Measurements from ENCODE around the gene SLC24A3.

The SLC24A3 gene

DNA sequence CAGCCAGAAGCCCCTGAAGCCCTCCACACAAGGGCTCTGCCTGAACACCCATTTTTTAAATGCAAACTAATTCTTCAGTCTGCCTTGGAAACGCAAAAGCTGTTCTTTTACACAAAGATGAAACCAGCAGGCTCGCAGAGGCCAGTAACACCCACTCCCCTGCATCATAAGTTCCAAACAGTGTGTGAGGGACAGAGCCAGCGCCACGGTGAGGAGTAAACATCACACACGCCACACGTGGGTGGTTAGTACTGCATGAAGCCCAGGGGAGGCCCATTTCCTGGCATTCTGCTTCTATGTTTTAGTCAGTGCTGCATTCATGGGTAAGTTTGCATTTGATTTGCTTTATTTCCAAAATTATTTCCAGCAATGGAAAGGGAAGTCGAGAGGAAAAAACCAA lies 327.9 kb downstream of the SLC24A3 start:
- Histone ChIP-seq H3K36me3 (ENCODE audit: insufficient read depth, low read length) (no peaks in the 10 kb centered on the region), H3K9me3 (ENCODE audit: low read depth, low read length) (peaks cover 2% of the 10 kb centered on the region; the same call in 1 of the 2 replicates), H3K4me3 (no peak overlapping the region), H3K27ac (no peak overlapping the region), H3K9ac (ENCODE audit: insufficient read length) (no peak overlapping the region)
- TF ChIP-seq EZH2 (IDR thresholded peaks at IDR 0.05) = no peak
- TF ChIP-seq POLR2AphosphoS5 (IDR thresholded peaks at IDR 0.05; ENCODE audit: borderline replicate concordance, low read depth, low read length) = no peak
- TF ChIP-seq FOXP2 (optimal IDR thresholded peaks at IDR 0.05; ENCODE audit: control extremely low read depth, extremely low read length, insufficient read depth) = no peak
- no peak for DNase-seq (ENCODE audit: low read depth, low spot score)

DNA sequence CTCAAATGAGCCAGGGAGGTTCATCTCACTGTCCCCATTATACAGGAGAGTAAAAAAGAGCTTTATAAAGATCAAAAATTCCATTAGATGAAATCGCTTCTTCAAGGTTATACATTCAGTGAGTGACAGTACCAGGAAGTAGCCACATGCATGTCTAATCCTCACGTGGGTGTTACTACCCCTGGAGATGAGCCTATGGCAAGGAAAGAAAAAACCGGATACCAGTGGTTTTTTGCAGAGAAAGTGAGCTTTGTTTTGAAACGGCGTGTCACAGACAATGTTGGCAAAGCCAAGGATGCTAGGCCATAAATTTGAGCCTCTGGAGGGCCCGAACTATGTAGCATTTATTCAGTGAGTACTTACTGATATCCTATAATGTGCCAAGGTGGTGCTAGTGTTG lies 330.7 kb downstream of the SLC24A3 start:
- Histone ChIP-seq H3K9ac (ENCODE audit: insufficient read length) (no peak overlapping the region), H3K9me3 (ENCODE audit: low read depth, low read length) (no peaks in the 10 kb centered on the region), H3K27ac (no peak overlapping the region), H3K4me3 (no peak overlapping the region), H3K36me3 (ENCODE audit: insufficient read depth, low read length) (no peaks in the 10 kb centered on the region)
- no peak for TF ChIP-seq POLR2AphosphoS5 (IDR thresholded peaks at IDR 0.05; ENCODE audit: borderline replicate concordance, low read depth, low read length)
- TF ChIP-seq EZH2 (IDR thresholded peaks at IDR 0.05) = no peak
- no peak for TF ChIP-seq FOXP2 (optimal IDR thresholded peaks at IDR 0.05; ENCODE audit: control extremely low read depth, extremely low read length, insufficient read depth)
- DNase-seq (ENCODE audit: low read depth, low spot score) = no peak

DNA sequence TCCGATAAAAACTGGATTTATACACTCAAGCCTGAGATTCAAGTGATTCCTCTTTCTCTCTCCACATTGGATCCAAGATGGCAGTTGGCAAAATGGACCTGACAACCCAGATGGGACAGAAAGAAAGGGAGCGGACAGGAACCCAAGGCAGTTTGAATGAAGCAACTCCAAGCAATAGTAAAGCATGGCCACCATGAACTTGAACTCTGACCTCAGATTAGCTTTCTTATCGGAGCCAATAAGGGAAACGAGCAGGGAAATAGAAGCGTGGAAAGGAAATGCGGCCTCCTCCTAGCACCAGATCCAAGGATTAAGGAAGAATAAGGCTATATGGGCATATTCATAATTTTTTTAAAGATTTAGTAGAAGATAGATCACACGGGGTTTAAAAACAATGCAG lies 332.2 kb downstream of the SLC24A3 start:
- Histone ChIP-seq H3K9me3 (ENCODE audit: low read depth, low read length) (no peaks in the 10 kb centered on the region), H3K27ac (no peak overlapping the region), H3K9ac (ENCODE audit: insufficient read length) (no peak overlapping the region), H3K36me3 (ENCODE audit: insufficient read depth, low read length) (no peaks in the 10 kb centered on the region), H3K4me3 (no peak overlapping the region)
- TF ChIP-seq FOXP2 (optimal IDR thresholded peaks at IDR 0.05; ENCODE audit: control extremely low read depth, extremely low read length, insufficient read depth) = no peak
- TF ChIP-seq POLR2AphosphoS5 (IDR thresholded peaks at IDR 0.05; ENCODE audit: borderline replicate concordance, low read depth, low read length) = no peak
- TF ChIP-seq EZH2 (IDR thresholded peaks at IDR 0.05) = no peak
- DNase-seq (ENCODE audit: low read depth, low spot score) = no peak

DNA sequence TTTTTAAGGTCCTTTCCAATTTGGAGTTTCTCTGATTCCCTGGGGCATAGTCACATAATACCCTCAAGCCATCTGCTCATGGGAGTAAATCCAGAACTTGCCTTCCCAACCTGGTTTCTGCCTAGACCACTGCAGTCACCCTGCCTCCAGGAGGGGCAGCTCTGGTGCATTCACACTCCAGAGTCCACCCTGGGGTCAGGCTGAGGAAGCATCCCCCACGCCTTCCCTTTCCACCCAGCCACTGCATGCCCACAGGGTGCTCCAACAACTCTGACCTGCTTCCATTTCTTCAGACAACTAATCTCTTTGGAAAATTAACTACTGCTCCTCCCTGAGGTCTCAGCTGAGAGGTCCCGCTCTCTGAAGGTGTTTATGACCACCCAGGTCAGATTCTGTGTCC lies 334.2 kb downstream of the SLC24A3 start:
- no peaks in the 10 kb centered on the region for H3K36me3 ChIP-seq (ENCODE audit: insufficient read depth, low read length)
- no peaks in the 10 kb centered on the region for H3K9me3 ChIP-seq (ENCODE audit: low read depth, low read length)
- no peak for TF ChIP-seq FOXP2 (optimal IDR thresholded peaks at IDR 0.05; ENCODE audit: control extremely low read depth, extremely low read length, insufficient read depth)
- no peak for TF ChIP-seq EZH2 (IDR thresholded peaks at IDR 0.05)
- TF ChIP-seq POLR2AphosphoS5 (IDR thresholded peaks at IDR 0.05; ENCODE audit: borderline replicate concordance, low read depth, low read length) = no peak
- no peak overlapping the region for H3K9ac ChIP-seq (ENCODE audit: insufficient read length)
- no peak for DNase-seq (ENCODE audit: low read depth, low spot score)
- no peak overlapping the region for H3K27ac ChIP-seq
- no peak overlapping the region for H3K4me3 ChIP-seq

DNA sequence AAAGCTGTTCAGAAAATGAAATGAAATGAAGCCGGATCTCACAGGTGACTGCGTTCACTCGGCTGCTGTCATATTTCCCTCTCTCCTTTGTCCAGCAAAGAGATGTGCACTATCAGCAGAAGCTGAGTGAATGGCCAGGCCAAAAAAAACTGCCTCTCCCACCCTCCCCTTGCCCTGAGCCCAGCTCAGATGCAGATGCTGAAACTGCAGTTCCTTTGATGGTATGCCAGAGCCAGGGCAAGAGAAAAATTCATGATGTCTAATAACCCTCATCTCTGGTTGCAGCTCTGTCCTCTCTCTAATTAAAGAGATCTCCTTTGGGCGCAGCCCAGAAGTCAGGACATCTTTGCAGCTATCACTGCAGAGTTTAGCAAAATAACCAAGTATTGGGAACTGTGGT lies 335.1 kb downstream of the SLC24A3 start:
- no peak overlapping the region for H3K27ac ChIP-seq
- no peak overlapping the region for H3K9ac ChIP-seq (ENCODE audit: insufficient read length)
- no peak for DNase-seq (ENCODE audit: low read depth, low spot score)
- H3K4me3 ChIP-seq = no peak overlapping the region
- no peaks in the 10 kb centered on the region for H3K9me3 ChIP-seq (ENCODE audit: low read depth, low read length)
- H3K36me3 ChIP-seq (ENCODE audit: insufficient read depth, low read length) = no peaks in the 10 kb centered on the region
- TF ChIP-seq EZH2 (IDR thresholded peaks at IDR 0.05) = no peak
- TF ChIP-seq POLR2AphosphoS5 (IDR thresholded peaks at IDR 0.05; ENCODE audit: borderline replicate concordance, low read depth, low read length) = no peak
- no peak for TF ChIP-seq FOXP2 (optimal IDR thresholded peaks at IDR 0.05; ENCODE audit: control extremely low read depth, extremely low read length, insufficient read depth)

DNA sequence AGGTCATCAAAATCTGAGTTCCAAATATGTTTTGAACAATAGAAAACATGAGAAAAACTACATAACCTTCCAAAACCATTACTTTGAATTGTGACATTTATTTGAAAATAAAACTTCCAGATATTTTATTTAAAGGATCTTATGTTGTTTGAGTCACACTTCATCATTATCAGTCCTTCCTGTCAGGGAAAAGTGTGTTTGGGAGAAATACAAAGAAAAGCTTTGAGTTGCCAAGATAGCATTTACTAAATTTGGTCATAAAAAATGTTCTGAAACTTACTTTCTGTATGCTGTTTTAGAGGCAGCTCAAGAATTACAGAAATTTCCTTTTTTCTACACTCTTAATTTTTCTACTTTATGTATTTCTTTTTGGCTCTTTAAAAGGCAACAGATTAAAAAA lies 337.5 kb downstream of the SLC24A3 start:
- TF ChIP-seq EZH2 (IDR thresholded peaks at IDR 0.05) (no peak), POLR2AphosphoS5 (IDR thresholded peaks at IDR 0.05; ENCODE audit: borderline replicate concordance, low read depth, low read length) (no peak), FOXP2 (optimal IDR thresholded peaks at IDR 0.05; ENCODE audit: control extremely low read depth, extremely low read length, insufficient read depth) (no peak)
- H3K36me3 ChIP-seq (ENCODE audit: insufficient read depth, low read length) = no peaks in the 10 kb centered on the region
- H3K4me3 ChIP-seq = no peak overlapping the region
- DNase-seq (ENCODE audit: low read depth, low spot score) = no peak
- H3K9me3 ChIP-seq (ENCODE audit: low read depth, low read length) = no peaks in the 10 kb centered on the region
- H3K9ac ChIP-seq (ENCODE audit: insufficient read length) = no peak overlapping the region
- no peak overlapping the region for H3K27ac ChIP-seq

DNA sequence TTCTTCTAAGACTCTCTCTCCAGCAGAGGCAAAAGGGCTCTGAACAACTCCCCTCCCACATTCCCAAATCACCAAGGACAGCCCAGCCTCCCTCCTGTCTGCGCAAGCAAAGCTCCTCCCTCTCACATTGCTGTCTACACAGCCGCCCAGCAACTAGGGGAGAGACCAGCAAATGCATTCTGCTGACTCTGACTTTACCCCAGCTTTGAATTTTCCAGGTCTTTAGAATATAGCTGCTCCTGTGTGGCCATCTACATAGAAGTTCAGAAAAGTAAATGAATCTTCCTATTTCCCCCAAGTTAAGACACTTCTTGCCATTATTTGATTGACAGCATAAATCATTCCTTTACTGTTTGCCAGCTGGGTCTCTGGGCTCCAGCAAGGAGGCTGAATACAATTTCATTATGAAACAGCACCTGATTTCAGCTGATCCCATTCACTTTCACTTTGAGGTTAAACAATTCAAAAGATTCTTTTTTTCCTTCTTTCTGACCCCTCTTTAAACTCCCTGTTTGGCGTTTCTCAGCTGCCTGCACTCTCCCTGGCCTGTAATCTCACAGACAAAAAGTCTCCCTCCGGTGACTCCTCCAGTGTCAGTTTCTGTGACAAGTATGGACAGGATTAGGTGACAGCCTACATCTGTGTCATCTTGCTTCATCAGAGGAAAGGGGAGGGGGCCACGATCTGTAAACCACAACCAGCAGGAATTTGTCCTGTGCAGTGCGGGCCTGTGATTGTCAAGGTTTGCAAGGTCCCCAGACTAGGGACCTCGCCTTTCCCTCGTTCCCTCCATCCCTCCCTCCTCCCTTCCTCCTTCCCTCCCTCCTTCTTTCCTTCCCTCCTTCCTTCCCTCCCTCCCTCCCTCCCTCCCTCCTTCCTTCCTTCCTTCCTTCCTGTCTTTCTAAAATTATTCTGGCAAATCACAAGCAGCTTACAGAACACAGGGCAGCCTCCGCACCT lies 340.1 kb downstream of the SLC24A3 start:
- DNase-seq (ENCODE audit: low read depth, low spot score) = no peak
- no peak overlapping the region for H3K27ac ChIP-seq
- no peak for TF ChIP-seq EZH2 (IDR thresholded peaks at IDR 0.05)
- no peak for TF ChIP-seq FOXP2 (optimal IDR thresholded peaks at IDR 0.05; ENCODE audit: control extremely low read depth, extremely low read length, insufficient read depth)
- TF ChIP-seq POLR2AphosphoS5 (IDR thresholded peaks at IDR 0.05; ENCODE audit: borderline replicate concordance, low read depth, low read length) = no peak
- H3K4me3 ChIP-seq = no peak overlapping the region
- no peaks in the 10 kb centered on the region for H3K9me3 ChIP-seq (ENCODE audit: low read depth, low read length)
- H3K9ac ChIP-seq (ENCODE audit: insufficient read length) = no peak overlapping the region
- H3K36me3 ChIP-seq (ENCODE audit: insufficient read depth, low read length) = no peaks in the 10 kb centered on the region

DNA sequence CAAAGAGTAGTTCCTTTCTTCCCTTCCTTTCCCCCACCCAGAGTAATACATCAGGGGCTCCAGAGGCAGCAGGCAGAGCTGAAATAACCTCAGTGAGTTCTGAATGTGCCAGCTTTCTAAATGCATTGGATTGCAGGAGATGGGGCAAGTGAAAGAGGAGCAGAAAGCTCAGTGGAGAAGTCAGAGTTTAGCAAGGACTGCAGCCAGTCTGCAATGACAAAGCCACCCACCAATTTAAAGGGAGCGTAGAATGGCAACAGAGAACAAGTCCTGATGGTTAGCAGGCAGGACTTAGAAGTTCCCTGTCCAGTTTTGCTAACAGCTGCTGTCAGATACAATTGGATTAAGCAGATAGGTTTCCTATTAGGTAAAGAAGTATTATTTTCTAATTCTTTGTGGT lies 342.2 kb downstream of the SLC24A3 start:
- H3K9ac ChIP-seq (ENCODE audit: insufficient read length) = no peak overlapping the region
- DNase-seq (ENCODE audit: low read depth, low spot score) = no peak
- H3K9me3 ChIP-seq (ENCODE audit: low read depth, low read length) = no peaks in the 10 kb centered on the region
- no peak overlapping the region for H3K27ac ChIP-seq
- TF ChIP-seq POLR2AphosphoS5 (IDR thresholded peaks at IDR 0.05; ENCODE audit: borderline replicate concordance, low read depth, low read length) = no peak
- no peak for TF ChIP-seq FOXP2 (optimal IDR thresholded peaks at IDR 0.05; ENCODE audit: control extremely low read depth, extremely low read length, insufficient read depth)
- TF ChIP-seq EZH2 (IDR thresholded peaks at IDR 0.05) = no peak
- no peak overlapping the region for H3K4me3 ChIP-seq
- no peaks in the 10 kb centered on the region for H3K36me3 ChIP-seq (ENCODE audit: insufficient read depth, low read length)
